ENCODE data around the gene PRKAR1B. TPM values are rescaled to one million over a fixed set of nuclear protein-coding genes. Genes with fewer than 3 reads are reported as not detected.

PRKAR1B gene
- total RNA-seq, 2 donors from 2014 or later = 33.5 to 43.2 TPM

DNA sequence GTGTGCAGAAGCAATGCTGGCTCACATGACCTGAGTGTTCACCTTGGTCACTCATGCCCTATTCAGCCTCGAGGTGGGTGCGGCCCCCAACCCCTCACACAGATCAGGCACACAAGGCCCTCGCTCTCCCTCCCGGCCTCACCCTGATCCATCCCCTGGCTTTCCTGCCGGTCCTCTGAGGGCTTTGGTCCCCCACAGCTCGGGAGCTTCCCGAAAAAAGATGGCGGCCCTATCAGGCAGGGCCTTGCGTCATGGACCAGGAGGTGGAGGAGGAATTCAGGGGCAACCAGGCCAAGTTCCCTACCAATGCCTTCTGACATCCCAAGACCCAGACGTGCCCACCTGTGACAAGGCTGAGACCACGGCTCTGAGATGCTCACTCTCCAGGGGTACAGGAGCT lies 44.3 kb downstream of the PRKAR1B start:
- no peak overlapping the region for H3K9ac ChIP-seq (ENCODE audit: extremely low read depth, low read length, poor library complexity, severe bottlenecking)
- H3K4me1 Mint-ChIP-seq = no peaks in the 10 kb centered on the region
- H3K27me3 ChIP-seq (ENCODE audit: control insufficient read depth, insufficient read depth, low read length, poor library complexity, severe bottlenecking) = no peaks in the 10 kb centered on the region
- H3K27ac ChIP-seq (ENCODE audit: low read depth, low read length) = no peak overlapping the region
- H3K9me3 ChIP-seq (ENCODE audit: control insufficient read depth, low read length) = peaks cover 32% of the 10 kb centered on the region
- H3K36me3 Mint-ChIP-seq (ENCODE audit: low read depth) = peaks cover 76% of the 10 kb centered on the region
- no peak for TF ChIP-seq CTCF (conservative IDR thresholded peaks at IDR 0.05)
- H3K9me3 Mint-ChIP-seq = peaks cover 35% of the 10 kb centered on the region
- H3K4me3 ChIP-seq (ENCODE audit: low read length) = no peak overlapping the region
- DNase-seq = no peak
- H3K4me1 ChIP-seq (ENCODE audit: control insufficient read depth, insufficient read depth, low read length) = no peaks in the 10 kb centered on the region
- H3K27me3 Mint-ChIP-seq (ENCODE audit: insufficient read depth) = no peaks in the 10 kb centered on the region
- H3K27ac Mint-ChIP-seq = no peak overlapping the region
- H3K36me3 ChIP-seq (ENCODE audit: control insufficient read depth, insufficient read depth, low read length) = peaks cover 15% of the 10 kb centered on the region
- 94 to 100% methylated on average over 3 to 11 of the region's 11 CpGs for WGBS, 2 experiments (ENCODE audit: insufficient coverage in 1 of 2, insufficient read length in 1 of 2)
- no peak overlapping the region for H3K4me3 Mint-ChIP-seq

GRCh38 chr7:681551-682307 lies 45.4 kb downstream of the PRKAR1B start:
- H3K36me3 Mint-ChIP-seq (ENCODE audit: low read depth) = peaks cover 72% of the 10 kb centered on the region
- H3K4me3 Mint-ChIP-seq = no peak overlapping the region
- 90 to 98% methylated on average over 12 to 13 of the region's 13 CpGs for WGBS, 2 experiments (ENCODE audit: insufficient coverage in 1 of 2, insufficient read length in 1 of 2)

GRCh38 chr7:680411-681127 lies 46.5 kb downstream of the PRKAR1B start:
- peaks cover 11% of the 10 kb centered on the region for H3K9me3 ChIP-seq (ENCODE audit: control insufficient read depth, low read length)
- Mint-ChIP-seq H3K27me3 (ENCODE audit: insufficient read depth) (no peaks in the 10 kb centered on the region), H3K27ac (no peak overlapping the region), H3K4me3 (no peak overlapping the region), H3K9me3 (peaks cover 16% of the 10 kb centered on the region), H3K36me3 (ENCODE audit: low read depth) (peaks cover 76% of the 10 kb centered on the region), H3K4me1 (no peaks in the 10 kb centered on the region)
- H3K27ac ChIP-seq (ENCODE audit: low read depth, low read length) = no peak overlapping the region
- H3K27me3 ChIP-seq (ENCODE audit: control insufficient read depth, insufficient read depth, low read length, poor library complexity, severe bottlenecking) = no peaks in the 10 kb centered on the region
- 93 to 95% methylated on average over 20 to 25 of the region's 25 CpGs for WGBS, 2 experiments (ENCODE audit: insufficient coverage in 1 of 2, insufficient read length in 1 of 2)
- no peak overlapping the region for H3K9ac ChIP-seq (ENCODE audit: extremely low read depth, low read length, poor library complexity, severe bottlenecking)
- peaks cover 19% of the 10 kb centered on the region for H3K36me3 ChIP-seq (ENCODE audit: control insufficient read depth, insufficient read depth, low read length)
- no peaks in the 10 kb centered on the region for H3K4me1 ChIP-seq (ENCODE audit: control insufficient read depth, insufficient read depth, low read length)
- no peak overlapping the region for H3K4me3 ChIP-seq (ENCODE audit: low read length)
- no peak for TF ChIP-seq CTCF (conservative IDR thresholded peaks at IDR 0.05)
- DNase-seq = peak; percentile 23

More at GRCh38 chr7:681551-682307, 45.4 kb downstream of the PRKAR1B start:
- no peaks in the 10 kb centered on the region for H3K4me1 Mint-ChIP-seq
- TF ChIP-seq CTCF (conservative IDR thresholded peaks at IDR 0.05) = no peak
- no peak overlapping the region for H3K27ac Mint-ChIP-seq
- H3K27me3 Mint-ChIP-seq (ENCODE audit: insufficient read depth) = no peaks in the 10 kb centered on the region
- H3K36me3 ChIP-seq (ENCODE audit: control insufficient read depth, insufficient read depth, low read length) = peaks cover 19% of the 10 kb centered on the region
- peaks cover 26% of the 10 kb centered on the region for H3K9me3 Mint-ChIP-seq
- no peaks in the 10 kb centered on the region for H3K27me3 ChIP-seq (ENCODE audit: control insufficient read depth, insufficient read depth, low read length, poor library complexity, severe bottlenecking)
- peak; percentile 2 for DNase-seq
- no peaks in the 10 kb centered on the region for H3K4me1 ChIP-seq (ENCODE audit: control insufficient read depth, insufficient read depth, low read length)
- H3K27ac ChIP-seq (ENCODE audit: low read depth, low read length) = no peak overlapping the region
- H3K4me3 ChIP-seq (ENCODE audit: low read length) = no peak overlapping the region
- peaks cover 22% of the 10 kb centered on the region for H3K9me3 ChIP-seq (ENCODE audit: control insufficient read depth, low read length)
- no peak overlapping the region for H3K9ac ChIP-seq (ENCODE audit: extremely low read depth, low read length, poor library complexity, severe bottlenecking)

All from endodermal cell (in vitro differentiated cells).